Measurements from ENCODE around the gene PDPK1.
A peak's percentile ranks its signal among the peaks of the same experiment; 100 is the strongest.

PDPK1 gene

GRCh38 chr16:2537451-2538379 lies at the start of gene PDPK1:
Gene PDPK1 (plus strand): TSS chr16:2538021. CDS start chr16:2538113, 92 bp downstream.
- peaks cover 29% of the 10 kb centered on the region for H3K79me2 ChIP-seq (ENCODE audit: control insufficient read depth, insufficient read depth, low read length, unreplicated experiment)
- H3K27ac ChIP-seq (ENCODE audit: low read depth, low read length) = peak within 1 kb of the TSS; percentile 62; the same call in 1 of the 2 replicates
- peaks cover 17% of the 10 kb centered on the region for H3K4me1 ChIP-seq (ENCODE audit: control insufficient read depth, insufficient read depth, low read length, unreplicated experiment)
- H3K4me3 ChIP-seq (ENCODE audit: low read depth, low read length) = peak within 1 kb of the TSS; percentile 86
- H3K27me3 ChIP-seq (ENCODE audit: insufficient read depth, low read length) = no peaks in the 10 kb centered on the region
- peak within 1 kb of the TSS; percentile 51 for H2AFZ ChIP-seq (ENCODE audit: low read length, unreplicated experiment)
- H3K36me3 ChIP-seq (ENCODE audit: insufficient read depth, low read length) = no peaks in the 10 kb centered on the region

GRCh38 chr16:2489581-2489980 lies 48.2 kb upstream of the PDPK1 start:
- H2AFZ ChIP-seq (ENCODE audit: low read length, unreplicated experiment) = no peak overlapping the region
- peaks cover 4% of the 10 kb centered on the region for H3K79me2 ChIP-seq (ENCODE audit: control insufficient read depth, insufficient read depth, low read length, unreplicated experiment)
- H3K27ac ChIP-seq (ENCODE audit: low read depth, low read length) = no peak overlapping the region
- H3K27me3 ChIP-seq (ENCODE audit: insufficient read depth, low read length) = no peaks in the 10 kb centered on the region
- no peaks in the 10 kb centered on the region for H3K4me1 ChIP-seq (ENCODE audit: control insufficient read depth, insufficient read depth, low read length, unreplicated experiment)
- H3K4me3 ChIP-seq (ENCODE audit: low read depth, low read length) = no peak overlapping the region
- H3K36me3 ChIP-seq (ENCODE audit: insufficient read depth, low read length) = no peaks in the 10 kb centered on the region

DNA sequence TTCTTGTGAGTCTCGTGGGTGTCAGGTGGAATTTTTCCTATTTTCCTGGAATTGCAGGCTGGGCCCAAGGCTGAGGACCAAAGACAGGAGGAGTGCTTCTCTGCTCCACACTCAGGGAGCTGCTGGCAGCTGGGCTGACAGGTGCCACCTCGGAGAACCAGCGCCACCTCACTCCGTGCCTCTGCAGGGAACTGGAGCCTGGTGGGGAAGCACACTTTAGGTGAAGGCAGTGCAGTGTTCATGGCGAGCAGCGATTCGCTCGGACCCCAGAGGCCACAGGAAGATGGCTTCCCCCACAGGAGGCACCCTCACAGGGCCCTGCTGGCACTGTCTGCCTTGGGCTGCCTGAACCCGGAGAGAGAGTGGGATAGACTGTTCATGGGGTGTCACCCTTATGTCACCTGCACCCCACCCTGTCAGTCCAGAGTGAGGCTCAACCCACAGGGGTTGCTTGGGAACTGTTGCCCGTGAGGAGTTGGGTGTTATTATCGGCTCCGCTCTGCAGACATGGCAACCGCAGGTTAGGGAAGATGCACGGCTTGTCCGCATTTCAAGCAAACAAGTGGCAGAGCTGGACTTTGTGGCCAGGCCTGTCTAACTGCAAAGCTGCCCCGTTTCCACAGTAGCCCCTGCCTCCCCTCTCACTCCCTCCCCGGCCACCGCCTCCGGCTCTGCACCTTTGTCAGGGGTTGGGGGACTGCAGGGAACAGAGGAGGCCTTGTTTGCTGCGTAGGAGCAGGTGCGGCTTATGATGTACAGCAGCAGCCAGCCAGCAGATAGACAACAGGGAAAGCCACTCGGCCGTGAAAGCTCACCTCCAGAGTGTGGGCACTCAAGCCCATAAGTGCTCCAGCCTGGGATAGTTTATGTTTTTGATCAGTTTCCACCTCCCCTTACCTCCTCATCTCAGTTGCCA lies 47.4 kb upstream of the PDPK1 start:
- H3K27ac ChIP-seq (ENCODE audit: low read depth, low read length) = no peak overlapping the region
- H3K36me3 ChIP-seq (ENCODE audit: insufficient read depth, low read length) = no peaks in the 10 kb centered on the region
- no peaks in the 10 kb centered on the region for H3K27me3 ChIP-seq (ENCODE audit: insufficient read depth, low read length)
- H3K79me2 ChIP-seq (ENCODE audit: control insufficient read depth, insufficient read depth, low read length, unreplicated experiment) = peaks cover 4% of the 10 kb centered on the region
- no peak overlapping the region for H2AFZ ChIP-seq (ENCODE audit: low read length, unreplicated experiment)
- H3K4me1 ChIP-seq (ENCODE audit: control insufficient read depth, insufficient read depth, low read length, unreplicated experiment) = no peaks in the 10 kb centered on the region
- no peak overlapping the region for H3K4me3 ChIP-seq (ENCODE audit: low read depth, low read length)

GRCh38 chr16:2492292-2492691 lies 45.5 kb upstream of the PDPK1 start:
- Histone ChIP-seq H3K36me3 (ENCODE audit: insufficient read depth, low read length) (0 out of 2 replicates have a peak, but pooled peaks cover 4% of the 10 kb centered on the region), H3K4me3 (ENCODE audit: low read depth, low read length) (no peak overlapping the region), H2AFZ (ENCODE audit: low read length, unreplicated experiment) (no peak overlapping the region), H3K27ac (ENCODE audit: low read depth, low read length) (no peak overlapping the region), H3K79me2 (ENCODE audit: control insufficient read depth, insufficient read depth, low read length, unreplicated experiment) (peaks cover 2% of the 10 kb centered on the region), H3K4me1 (ENCODE audit: control insufficient read depth, insufficient read depth, low read length, unreplicated experiment) (peaks cover 3% of the 10 kb centered on the region), H3K27me3 (ENCODE audit: insufficient read depth, low read length) (no peaks in the 10 kb centered on the region)

DNA sequence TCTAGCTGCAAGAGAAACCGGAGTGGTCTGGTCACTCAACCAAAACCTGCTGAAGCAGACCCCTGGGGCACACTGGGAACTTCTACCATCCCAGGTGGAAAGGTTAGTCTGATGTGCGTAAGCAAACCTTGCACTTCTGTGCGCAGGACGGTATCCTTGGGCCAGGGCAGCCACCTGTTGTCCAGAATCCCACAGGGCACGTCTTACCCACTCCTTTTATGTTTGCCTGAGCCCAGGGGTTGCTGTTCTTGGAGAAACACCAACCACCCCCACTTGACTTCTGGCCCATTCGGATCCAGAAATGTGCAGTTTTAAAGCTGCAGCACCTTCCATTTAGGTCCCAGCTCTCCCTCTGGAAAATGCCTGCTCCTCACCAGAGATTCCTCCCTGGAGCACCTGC lies 44.2 kb upstream of the PDPK1 start:
- Histone ChIP-seq H3K4me3 (ENCODE audit: low read depth, low read length) (no peak overlapping the region), H3K4me1 (ENCODE audit: control insufficient read depth, insufficient read depth, low read length, unreplicated experiment) (peaks cover 6% of the 10 kb centered on the region), H3K27me3 (ENCODE audit: insufficient read depth, low read length) (no peaks in the 10 kb centered on the region), H3K79me2 (ENCODE audit: control insufficient read depth, insufficient read depth, low read length, unreplicated experiment) (no peaks in the 10 kb centered on the region), H3K36me3 (ENCODE audit: insufficient read depth, low read length) (0 out of 2 replicates have a peak, but pooled peaks cover 4% of the 10 kb centered on the region), H3K27ac (ENCODE audit: low read depth, low read length) (no peak overlapping the region), H2AFZ (ENCODE audit: low read length, unreplicated experiment) (no peak overlapping the region)

- H3K4me3 ChIP-seq (ENCODE audit: low read depth, low read length) = no peak overlapping the region
- no peaks in the 10 kb centered on the region for H3K79me2 ChIP-seq (ENCODE audit: control insufficient read depth, insufficient read depth, low read length, unreplicated experiment)
- H3K27ac ChIP-seq (ENCODE audit: low read depth, low read length) = no peak overlapping the region
- H3K27me3 ChIP-seq (ENCODE audit: insufficient read depth, low read length) = no peaks in the 10 kb centered on the region
- peaks cover 6% of the 10 kb centered on the region for H3K4me1 ChIP-seq (ENCODE audit: control insufficient read depth, insufficient read depth, low read length, unreplicated experiment)
- H3K36me3 ChIP-seq (ENCODE audit: insufficient read depth, low read length) = 0 out of 2 replicates have a peak, but pooled peaks cover 4% of the 10 kb centered on the region
- H2AFZ ChIP-seq (ENCODE audit: low read length, unreplicated experiment) = no peak overlapping the region
Measured at GRCh38 chr16:2494616-2495015, 43.2 kb upstream of the PDPK1 start.

DNA sequence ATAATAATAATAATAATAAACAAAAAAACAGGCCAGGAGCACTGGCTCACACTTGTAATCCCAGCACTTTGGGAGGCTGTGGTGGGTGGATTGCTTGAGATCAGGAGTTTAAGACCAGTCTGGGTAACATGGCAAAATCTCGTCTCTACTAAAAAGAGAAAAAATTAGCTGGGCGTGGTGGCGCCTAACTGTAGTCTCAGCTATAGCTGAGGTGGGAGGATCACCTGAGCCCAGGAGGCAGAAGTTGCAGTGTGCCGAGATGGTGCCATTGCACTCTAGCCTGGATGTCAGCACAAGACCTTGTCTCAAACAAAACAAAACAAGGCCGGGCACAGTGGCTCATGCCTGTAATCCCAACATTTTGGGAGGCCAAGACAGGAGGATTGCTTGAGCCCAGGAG lies 42.8 kb upstream of the PDPK1 start:
- 0 out of 2 replicates have a peak, but pooled peaks cover 4% of the 10 kb centered on the region for H3K36me3 ChIP-seq (ENCODE audit: insufficient read depth, low read length)
- no peaks in the 10 kb centered on the region for H3K27me3 ChIP-seq (ENCODE audit: insufficient read depth, low read length)
- no peak overlapping the region for H3K4me3 ChIP-seq (ENCODE audit: low read depth, low read length)
- H2AFZ ChIP-seq (ENCODE audit: low read length, unreplicated experiment) = no peak overlapping the region
- no peaks in the 10 kb centered on the region for H3K79me2 ChIP-seq (ENCODE audit: control insufficient read depth, insufficient read depth, low read length, unreplicated experiment)
- H3K4me1 ChIP-seq (ENCODE audit: control insufficient read depth, insufficient read depth, low read length, unreplicated experiment) = peaks cover 6% of the 10 kb centered on the region
- H3K27ac ChIP-seq (ENCODE audit: low read depth, low read length) = no peak overlapping the region

- H3K4me1 ChIP-seq (ENCODE audit: control insufficient read depth, insufficient read depth, low read length, unreplicated experiment) = peaks cover 6% of the 10 kb centered on the region
- H3K79me2 ChIP-seq (ENCODE audit: control insufficient read depth, insufficient read depth, low read length, unreplicated experiment) = no peaks in the 10 kb centered on the region
- no peak overlapping the region for H3K4me3 ChIP-seq (ENCODE audit: low read depth, low read length)
- H3K36me3 ChIP-seq (ENCODE audit: insufficient read depth, low read length) = 0 out of 2 replicates have a peak, but pooled peaks cover 4% of the 10 kb centered on the region
- no peak overlapping the region for H3K27ac ChIP-seq (ENCODE audit: low read depth, low read length)
- H2AFZ ChIP-seq (ENCODE audit: low read length, unreplicated experiment) = no peak overlapping the region
- no peaks in the 10 kb centered on the region for H3K27me3 ChIP-seq (ENCODE audit: insufficient read depth, low read length)
Measured at GRCh38 chr16:2496223-2497115, 41.4 kb upstream of the PDPK1 start.

DNA sequence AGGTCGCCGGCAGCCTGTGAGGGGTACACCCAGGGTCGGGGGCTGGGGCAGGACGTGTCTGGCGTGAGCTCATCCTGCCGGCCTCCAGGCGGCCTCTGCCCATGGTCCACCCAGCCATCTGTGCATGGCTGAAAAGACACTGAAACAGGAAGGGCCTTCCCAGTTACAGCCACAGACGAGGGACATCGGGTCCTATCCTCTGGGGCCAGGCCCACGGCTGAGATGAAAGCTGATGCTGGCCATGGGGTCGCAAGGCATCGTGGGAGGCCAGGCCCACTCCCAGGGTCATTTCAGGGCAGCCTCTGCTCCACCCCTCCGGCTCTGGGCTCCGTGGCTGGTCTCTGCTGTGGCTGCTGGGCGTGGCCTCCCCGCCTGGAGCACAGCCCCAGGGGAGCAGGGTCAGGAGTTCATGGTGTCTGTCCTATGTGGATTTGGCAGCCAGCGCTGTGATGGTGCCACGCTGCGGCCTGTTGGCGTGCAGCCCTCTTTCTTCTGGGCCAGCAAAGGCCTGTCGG lies 40.6 kb upstream of the PDPK1 start:
- no peak overlapping the region for H2AFZ ChIP-seq (ENCODE audit: low read length, unreplicated experiment)
- 0 out of 2 replicates have a peak, but pooled peaks cover 4% of the 10 kb centered on the region for H3K36me3 ChIP-seq (ENCODE audit: insufficient read depth, low read length)
- no peak overlapping the region for H3K4me3 ChIP-seq (ENCODE audit: low read depth, low read length)
- H3K27ac ChIP-seq (ENCODE audit: low read depth, low read length) = no peak overlapping the region
- H3K27me3 ChIP-seq (ENCODE audit: insufficient read depth, low read length) = no peaks in the 10 kb centered on the region
- H3K4me1 ChIP-seq (ENCODE audit: control insufficient read depth, insufficient read depth, low read length, unreplicated experiment) = peaks cover 6% of the 10 kb centered on the region
- no peaks in the 10 kb centered on the region for H3K79me2 ChIP-seq (ENCODE audit: control insufficient read depth, insufficient read depth, low read length, unreplicated experiment)

All from ACC112 (cell line).